DND-41 (cell line): ENCODE results near the gene METTL27.
A peak's percentile ranks its signal among the peaks of the same experiment; 100 is the strongest.

Source experiments
- ATAC-seq: fragments of 200-7000 bp; cut with Tn5 transposase; 3 replicates; pipeline ENCODE4 v1.9.1; 2021; ENCODE audit warnings: low read depth; ENCODE audit not compliant: insufficient read depth
- DNase-seq: peaks from one replicate; pipeline ENCODE4 v3.0.0-alpha.2; 2020
- H2AFZ ChIP-seq: 2 replicates; pipeline ENCODE4 v1.6.0; 2012; ENCODE audit warnings: low read depth, low read length
- H3K27ac ChIP-seq: 2 replicates; pipeline ENCODE4 v1.5.1; 2012; ENCODE audit warnings: low read length, inconsistent platforms
- H3K27me3 ChIP-seq: fragments of 200-600 bp; sonication (generic); 2 replicates; pipeline ENCODE4 v1.6.0; 2012; ENCODE audit warnings: low read length, mild to moderate bottlenecking, inconsistent platforms; ENCODE audit not compliant: insufficient read depth, poor library complexity
- H3K36me3 ChIP-seq: 2 replicates; pipeline ENCODE4 v1.5.1; 2012; ENCODE audit warnings: low read length, inconsistent platforms; ENCODE audit not compliant: insufficient read depth
- H3K4me1 ChIP-seq: 2 replicates; pipeline ENCODE4 v1.5.1; 2012; ENCODE audit warnings: mild to moderate bottlenecking, low read length; ENCODE audit not compliant: insufficient read depth
- H3K4me2 ChIP-seq: 2 replicates; pipeline ENCODE4 v1.6.0; 2012; ENCODE audit warnings: mild to moderate bottlenecking, moderate library complexity, low read length, inconsistent platforms; ENCODE audit not compliant: insufficient read depth
- H3K4me3 ChIP-seq, 2 experiments: fragments of 200-600 bp in 1 of 2; shearing (Covaris generic) in 1 of 2; 2 replicates each; pipeline ENCODE4 v1.5.1; 2012 to 2016; ENCODE audit warnings: inconsistent platforms in 2 of 2, low read length in 2 of 2, mild to moderate bottlenecking in 2 of 2, low read depth in 1 of 2, moderate library complexity in 1 of 2
- H3K79me2 ChIP-seq: 2 replicates; pipeline ENCODE4 v1.6.0; 2012; ENCODE audit warnings: low read length, inconsistent platforms; ENCODE audit not compliant: insufficient read depth
- H3K9ac ChIP-seq: 2 replicates; pipeline ENCODE4 v1.6.0; 2012; ENCODE audit warnings: low read depth, mild to moderate bottlenecking, inconsistent platforms, low read length, moderate library complexity
- H3K9me3 ChIP-seq: 2 replicates; pipeline ENCODE4 v1.5.1; 2012; ENCODE audit warnings: low read length, moderate library complexity, mild to moderate bottlenecking, inconsistent platforms; ENCODE audit not compliant: insufficient read depth, severe bottlenecking
- H4K20me1 ChIP-seq: 2 replicates; pipeline ENCODE4 v1.6.0; 2012; ENCODE audit warnings: low read length; ENCODE audit not compliant: insufficient read depth
- EZH2 ChIP-seq: IDR thresholded peaks from 3 replicates; pipeline ENCODE4 v1.6.1; 2012; ENCODE audit warnings: borderline replicate concordance, low read depth, mild to moderate bottlenecking, moderate library complexity, low read length, inconsistent platforms; ENCODE audit not compliant: severe bottlenecking
- TF ChIP-seq, protein P1 (sequence below): IDR thresholded peaks from 2 replicates; pipeline ENCODE4 v1.5.1; 2012; ENCODE audit warnings: borderline replicate concordance, low read length, moderate library complexity, mild to moderate bottlenecking; ENCODE audit not compliant: poor library complexity, severe bottlenecking; ENCODE audit errors: extremely low read depth

The METTL27 gene

DNA sequence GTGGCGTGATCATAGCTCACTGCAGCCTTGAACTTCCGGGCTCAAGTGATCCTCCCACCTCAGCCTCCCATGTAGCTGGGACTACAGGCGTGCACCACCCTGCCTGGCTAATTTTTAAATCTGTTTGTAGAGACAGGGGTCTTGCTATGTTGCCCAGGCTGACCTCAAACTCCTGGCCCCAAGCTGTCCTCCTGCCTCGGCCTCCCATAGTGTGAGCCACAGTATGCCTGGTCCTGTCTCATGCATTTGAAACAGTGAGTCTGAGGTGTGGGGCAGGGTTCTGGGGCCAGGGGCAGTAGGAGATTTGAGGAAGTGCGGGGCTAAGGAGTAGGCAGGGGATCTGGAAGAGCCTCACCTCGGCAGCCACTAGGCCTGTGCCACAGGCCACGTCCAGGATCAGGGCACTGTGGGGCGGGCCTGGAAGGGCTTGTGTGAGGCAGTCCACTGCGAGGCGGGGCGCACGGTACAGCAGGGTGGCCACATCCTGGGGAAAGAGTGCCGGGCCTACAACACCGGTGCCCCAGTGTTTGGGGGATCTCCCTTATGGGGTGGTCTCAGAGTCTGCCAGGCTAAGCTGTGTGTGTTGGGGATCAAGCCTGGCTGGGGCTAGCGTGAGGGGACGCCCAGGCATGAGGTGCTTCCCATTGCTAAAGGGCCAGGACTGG is 1.5 kb downstream of the METTL27 start:
- Histone ChIP-seq H4K20me1 (no peaks in the 10 kb centered on the region), H2AFZ (no peak overlapping the region), H3K4me2 (no peak overlapping the region; the same call in 1 of the 2 replicates), H3K27ac (no peak overlapping the region), H3K4me1 (peaks cover 19% of the 10 kb centered on the region), H3K27me3 (no peaks in the 10 kb centered on the region), H3K9me3 (no peaks in the 10 kb centered on the region), H3K9ac (no peak overlapping the region), H3K36me3 (no peaks in the 10 kb centered on the region), H3K79me2 (no peaks in the 10 kb centered on the region), H3K4me3 (no peak overlapping the region)
- DNase-seq: no peak
- ATAC-seq: no peak
- no peak for TF ChIP-seq EZH2
- TF ChIP-seq, protein P1, sequence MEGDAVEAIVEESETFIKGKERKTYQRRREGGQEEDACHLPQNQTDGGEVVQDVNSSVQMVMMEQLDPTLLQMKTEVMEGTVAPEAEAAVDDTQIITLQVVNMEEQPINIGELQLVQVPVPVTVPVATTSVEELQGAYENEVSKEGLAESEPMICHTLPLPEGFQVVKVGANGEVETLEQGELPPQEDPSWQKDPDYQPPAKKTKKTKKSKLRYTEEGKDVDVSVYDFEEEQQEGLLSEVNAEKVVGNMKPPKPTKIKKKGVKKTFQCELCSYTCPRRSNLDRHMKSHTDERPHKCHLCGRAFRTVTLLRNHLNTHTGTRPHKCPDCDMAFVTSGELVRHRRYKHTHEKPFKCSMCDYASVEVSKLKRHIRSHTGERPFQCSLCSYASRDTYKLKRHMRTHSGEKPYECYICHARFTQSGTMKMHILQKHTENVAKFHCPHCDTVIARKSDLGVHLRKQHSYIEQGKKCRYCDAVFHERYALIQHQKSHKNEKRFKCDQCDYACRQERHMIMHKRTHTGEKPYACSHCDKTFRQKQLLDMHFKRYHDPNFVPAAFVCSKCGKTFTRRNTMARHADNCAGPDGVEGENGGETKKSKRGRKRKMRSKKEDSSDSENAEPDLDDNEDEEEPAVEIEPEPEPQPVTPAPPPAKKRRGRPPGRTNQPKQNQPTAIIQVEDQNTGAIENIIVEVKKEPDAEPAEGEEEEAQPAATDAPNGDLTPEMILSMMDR: no peak

DNA sequence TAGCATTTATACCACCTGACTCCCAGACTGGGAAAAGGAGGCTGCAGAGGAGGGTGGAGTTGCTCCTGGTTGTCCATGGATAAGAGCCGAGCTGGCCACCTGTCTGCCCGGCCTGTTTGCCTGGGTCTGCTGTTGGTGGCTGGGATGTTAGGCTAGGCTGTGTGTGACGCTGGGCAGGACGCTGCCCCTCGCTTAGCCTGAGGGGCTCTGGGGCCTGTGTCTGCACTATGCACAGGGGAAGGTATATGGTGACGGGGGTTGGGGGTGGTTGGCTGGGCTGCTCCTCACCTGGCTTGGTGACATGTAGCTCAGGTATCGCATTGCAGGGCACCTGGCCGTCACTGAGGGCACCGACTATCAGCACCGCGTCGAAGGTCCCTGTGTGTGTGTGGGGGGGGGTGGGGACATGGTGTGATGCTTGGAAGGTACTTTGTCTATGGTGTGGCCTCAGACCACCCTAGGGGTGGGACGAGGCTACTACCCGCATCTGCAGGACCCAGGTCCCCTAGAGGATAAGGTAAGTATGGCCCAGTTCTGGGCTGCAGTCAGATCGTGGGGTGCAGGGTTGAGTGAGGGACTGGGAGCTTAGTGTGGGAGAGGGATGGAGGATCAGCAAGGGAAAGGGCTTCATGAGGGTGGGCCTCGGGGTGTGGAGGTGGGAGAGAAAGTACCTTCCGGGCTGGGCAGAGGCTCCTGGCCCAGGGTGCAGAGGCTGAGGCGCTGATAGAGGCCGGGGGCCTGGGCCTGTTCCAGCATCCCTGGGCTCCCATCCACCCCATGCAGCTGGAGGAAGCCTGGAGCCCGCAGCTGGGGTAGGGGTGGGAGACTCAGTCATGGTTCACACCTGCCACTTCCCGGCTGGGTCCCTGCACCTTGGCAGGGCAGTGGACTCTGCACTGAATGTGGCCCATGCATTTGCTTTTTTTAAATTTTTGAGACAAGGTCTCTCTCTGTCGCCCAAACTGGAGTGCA is 2.3 kb downstream of the METTL27 start:
- no peak overlapping the region for H3K27ac ChIP-seq
- no peak overlapping the region for H3K9ac ChIP-seq
- H3K79me2 ChIP-seq: no peaks in the 10 kb centered on the region
- H3K27me3 ChIP-seq: no peaks in the 10 kb centered on the region
- DNase-seq: no peak
- no peak for ATAC-seq
- H3K4me1 ChIP-seq: peaks cover 19% of the 10 kb centered on the region
- H3K36me3 ChIP-seq: no peaks in the 10 kb centered on the region
- H3K4me2 ChIP-seq: no peak overlapping the region
- no peak for TF ChIP-seq EZH2
- TF ChIP-seq, protein P1: peak; percentile 14
- H2AFZ ChIP-seq: no peak overlapping the region
- no peaks in the 10 kb centered on the region for H3K9me3 ChIP-seq
- H4K20me1 ChIP-seq: no peaks in the 10 kb centered on the region
- no peak overlapping the region for H3K4me3 ChIP-seq

DNA sequence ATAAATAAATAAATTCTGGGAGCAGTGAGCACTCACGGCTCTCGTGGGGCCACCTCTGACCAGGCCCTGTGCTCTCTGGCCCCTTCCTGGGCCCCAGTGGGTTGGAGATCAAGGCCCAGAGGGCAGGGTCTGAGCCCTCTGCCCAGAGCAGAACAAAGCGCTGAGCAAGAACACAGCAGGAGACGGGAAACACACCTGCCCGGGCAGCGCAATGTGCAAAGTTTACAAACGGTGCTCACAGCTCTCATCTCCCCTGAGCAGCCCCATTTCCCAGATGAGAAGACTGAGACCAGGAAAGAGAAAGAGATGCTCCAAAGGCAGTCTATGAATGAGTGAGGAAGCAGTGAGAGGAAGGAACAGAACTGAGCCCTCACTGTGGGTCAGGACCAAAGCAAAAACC is 3.0 kb downstream of the METTL27 start:
- no peak overlapping the region for H3K4me2 ChIP-seq
- no peak for TF ChIP-seq EZH2
- TF ChIP-seq, protein P1: no peak
- no peak overlapping the region for H3K4me3 ChIP-seq
- no peak overlapping the region for H2AFZ ChIP-seq
- ATAC-seq (no peak), DNase-seq (no peak)
- H3K36me3 ChIP-seq: no peaks in the 10 kb centered on the region
- H3K9me3 ChIP-seq: no peaks in the 10 kb centered on the region
- no peaks in the 10 kb centered on the region for H3K27me3 ChIP-seq
- H4K20me1 ChIP-seq: no peaks in the 10 kb centered on the region
- peaks cover 19% of the 10 kb centered on the region for H3K4me1 ChIP-seq
- H3K79me2 ChIP-seq: no peaks in the 10 kb centered on the region
- no peak overlapping the region for H3K27ac ChIP-seq
- no peak overlapping the region for H3K9ac ChIP-seq
